HCT116 (cell line): ENCODE measurements around the gene FGGY. TPM values are rescaled to one million over a fixed set of nuclear protein-coding genes. Genes with fewer than 3 reads are reported as not detected.
"Not testable (repeated sequence)": the region's sequence is repeated elsewhere in the genome, so short reads cannot be mapped to it uniquely, and the experiment has no call there.

Experiments
- ATAC-seq: fragments of 200-7000 bp; cut with Tn5 transposase; 2 replicates; pipeline ENCODE4 v1.9.1; 2020; ENCODE audit warnings: mild to moderate bottlenecking, moderate library complexity
- BruUV-seq: library from RNA; stranded (reverse); fragments of 400-500 nt; replicated peaks from 2 replicates; lab custom pipeline; 2021; lab: Mats Ljungman, UMichigan
- CTCF ChIA-PET: fragments of 300-600 bp; sonication (Branson Sonifier 250); formaldehyde crosslinking; loops from one replicate; lab custom pipeline; 2021; ENCODE audit warnings: antibody characterized with exemption; lab: Charles Lee
- POLR2A ChIA-PET: fragments of 300-600, 350-600 bp; sonication (Branson Sonifier 250); formaldehyde crosslinking; loops from one replicate; lab custom pipeline; 2021; ENCODE audit warnings: antibody characterized with exemption; lab: Charles Lee
- RAD21 ChIA-PET, 2 experiments: fragments of 300-600 bp; sonication (Branson Sonifier 250); formaldehyde crosslinking; loops; one replicate each; lab custom pipeline; 2023; ENCODE audit warnings: low total read pairs in 2 of 2; ENCODE audit not compliant: uncharacterized antibody in 2 of 2, unreplicated experiment in 2 of 2, low non-redundant PET in 1 of 2; lab: Charles Lee
- DNase-seq: peaks from one replicate; pipeline ENCODE4 v3.0.0-alpha.2; 2010; ENCODE audit warnings: low read depth, low spot score
- H2AFZ ChIP-seq: fragments of 200-600 bp; shearing (Covaris generic), sonication (generic); 2 replicates; pipeline ENCODE4 v1.6.1; 2017; ENCODE audit warnings: low read depth, mixed run types, mixed read lengths, antibody characterized with exemption, low read length; ENCODE audit not compliant: poor library complexity, severe bottlenecking
- H3K27ac ChIP-seq: 2 replicates; pipeline ENCODE4 v1.5.1; 2012; ENCODE audit warnings: low read depth, low read length
- H3K27me3 ChIP-seq: fragments of 200-600 bp; sonication (generic); 2 replicates; pipeline ENCODE4 v1.6.1; 2016; ENCODE audit warnings: mixed run types, low read length, mixed read lengths; ENCODE audit not compliant: insufficient read depth
- H3K36me3 ChIP-seq, 2 experiments: fragments of 200-500 bp in 1 of 2; fragments of 200-600 bp in 1 of 2; sonication (Bioruptor generic) in 1 of 2; sonication (generic) in 1 of 2; 2 replicates each; pipeline versions ENCODE4 v1.5.1 to v1.6.1; 2014 to 2016; ENCODE audit warnings: low read length in 2 of 2, inconsistent platforms in 1 of 2, mixed read lengths in 1 of 2, mixed run types in 1 of 2; ENCODE audit not compliant: insufficient read depth in 2 of 2, control insufficient read depth in 1 of 2
- H3K4me1 ChIP-seq, 2 experiments: fragments of 200-600 bp in 1 of 2; sonication (generic) in 1 of 2; 2 replicates each; pipeline versions ENCODE4 v1.5.1 to v1.6.1; 2012 to 2017; ENCODE audit warnings: low read length in 2 of 2, inconsistent platforms in 1 of 2, mild to moderate bottlenecking in 1 of 2, mixed read lengths in 1 of 2, mixed run types in 1 of 2, moderate library complexity in 1 of 2; ENCODE audit not compliant: insufficient read depth in 2 of 2, control insufficient read depth in 1 of 2
- H3K4me2 ChIP-seq: fragments of 200-600 bp; sonication (generic); 2 replicates; pipeline ENCODE4 v1.6.1; 2017; ENCODE audit warnings: mixed run types, low read length, mixed read lengths
- H3K4me3 ChIP-seq, 2 experiments: fragments of 200-600 bp in 1 of 2; sonication (generic) in 1 of 2; replicated peaks in 1 of 2; 2 replicates each; pipeline ENCODE4 v1.5.1; 2011 to 2016; ENCODE audit warnings: low read length in 2 of 2, control low read depth in 1 of 2, low read depth in 1 of 2, mild to moderate bottlenecking in 1 of 2, mixed read lengths in 1 of 2, mixed run types in 1 of 2
- H3K79me2 ChIP-seq: fragments of 200-600 bp; sonication (generic); 2 replicates; pipeline ENCODE4 v1.6.1; 2017; ENCODE audit warnings: mild to moderate bottlenecking, mixed run types, low read length, moderate library complexity, mixed read lengths; ENCODE audit not compliant: insufficient read depth
- H3K9ac ChIP-seq: fragments of 200-600 bp; sonication (generic); 2 replicates; pipeline ENCODE4 v1.6.1; 2016; ENCODE audit warnings: low read length, mixed read lengths
- H3K9me2 ChIP-seq: fragments of 200-600 bp; sonication (generic), shearing (Covaris generic); 2 replicates; pipeline ENCODE4 v1.6.1; 2017; ENCODE audit warnings: mixed run types, mild to moderate bottlenecking, moderate library complexity; ENCODE audit not compliant: insufficient read depth
- H3K9me3 ChIP-seq, 2 experiments: fragments of 200-500 bp in 1 of 2; fragments of 200-600 bp in 1 of 2; sonication (Bioruptor generic) in 1 of 2; sonication (generic) in 1 of 2; 2 replicates each; pipeline ENCODE4 v1.6.1; 2014 to 2017; ENCODE audit warnings: low read length in 2 of 2, mixed read lengths in 2 of 2, inconsistent platforms in 1 of 2, low read depth in 1 of 2, mild to moderate bottlenecking in 1 of 2, mixed run types in 1 of 2, moderate library complexity in 1 of 2; ENCODE audit not compliant: control insufficient read depth in 1 of 2, insufficient read depth in 1 of 2
- H4K20me1 ChIP-seq: fragments of 200-600 bp; sonication (generic), shearing (Covaris generic); 2 replicates; pipeline ENCODE4 v1.6.1; 2017; ENCODE audit warnings: mixed run types, mild to moderate bottlenecking, moderate library complexity; ENCODE audit not compliant: insufficient read depth
- EGR1 ChIP-seq: IDR thresholded peaks from 2 replicates; pipeline ENCODE4 v1.6.1; 2012; ENCODE audit warnings: low read depth
- ELF1 ChIP-seq: IDR thresholded peaks from 2 replicates; pipeline ENCODE4 v1.6.1; 2012; ENCODE audit warnings: low read depth, borderline replicate concordance
- EZH2phosphoT487 ChIP-seq: fragments of 200-600 bp; IDR thresholded peaks from 2 replicates; pipeline ENCODE4 v1.6.1; 2018; ENCODE audit warnings: antibody characterized with exemption, borderline replicate concordance
- JUND ChIP-seq: IDR thresholded peaks from 2 replicates; pipeline ENCODE4 v1.6.1; 2012
- POLR2AphosphoS5 ChIP-seq: IDR thresholded peaks from 2 replicates; pipeline ENCODE4 v1.6.1; 2011; ENCODE audit warnings: mild to moderate bottlenecking, low read depth, low read length, moderate library complexity
- YY1 ChIP-seq: IDR thresholded peaks from 2 replicates; pipeline ENCODE4 v1.6.1; 2011; ENCODE audit warnings: low read length, low read depth, moderate library complexity, mild to moderate bottlenecking; ENCODE audit not compliant: insufficient replicate concordance; ENCODE audit errors: extremely low read depth
- ZBTB33 ChIP-seq: IDR thresholded peaks from 2 replicates; pipeline ENCODE4 v1.6.1; 2011; ENCODE audit warnings: mild to moderate bottlenecking, low read length, moderate library complexity; ENCODE audit not compliant: insufficient replicate concordance; ENCODE audit errors: extremely low read depth
- ZNF274 ChIP-seq: fragments of 200-500 bp; sonication (Bioruptor generic); IDR thresholded peaks from 2 replicates; pipeline ENCODE4 v1.6.1; 2014; ENCODE audit warnings: mild to moderate bottlenecking, low read depth, low read length, inconsistent platforms
- intact Hi-C: fragments of 100-400 bp; cut with micrococcal nuclease; formaldehyde crosslinking; loops from 2 replicates; pipeline ENCODE4 v1.10.0; 2022
- total RNA-seq: library from RNA; stranded (reverse); gene quantifications from one replicate; pipeline ENCODE4 v1.2.1, GENCODE V29; 2021; ENCODE audit not compliant: unreplicated experiment
- TF ChIP-seq, protein P1 (sequence below): IDR thresholded peaks from 2 replicates; pipeline ENCODE4 v1.6.1; 2012

The FGGY gene
- total RNA-seq, 1 experiment from 2014 or later, result 10.6 TPM

DNA sequence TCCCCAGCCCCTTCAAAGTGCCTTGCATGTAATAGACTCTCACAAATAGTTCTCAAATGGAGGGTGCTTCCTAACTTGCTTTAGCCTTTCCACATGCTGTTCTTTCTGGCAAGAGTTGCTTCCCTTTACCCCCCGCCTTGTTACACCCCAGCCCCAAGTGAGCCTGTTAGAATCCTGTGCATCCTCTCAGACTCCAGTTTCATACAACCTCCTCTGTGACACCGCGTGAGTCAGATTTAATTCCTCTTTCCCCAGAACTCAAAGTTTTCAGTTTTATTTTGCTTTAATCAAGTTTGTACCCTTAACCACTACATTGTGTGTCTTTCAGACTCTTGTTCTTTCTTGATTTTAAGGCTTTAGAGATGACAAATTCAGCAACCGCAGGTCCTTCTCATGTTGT is 283.4 kb downstream of the FGGY start:
- Histone ChIP-seq H4K20me1 (no peaks in the 10 kb centered on the region), H3K9me3 (no peaks in the 10 kb centered on the region), H3K27ac (no peak overlapping the region), H3K79me2 (no peaks in the 10 kb centered on the region), H3K9me2 (no peaks in the 10 kb centered on the region), H3K4me3 (no peak overlapping the region), H3K36me3 (no peaks in the 10 kb centered on the region), H2AFZ (no peak overlapping the region), H3K4me2 (no peak overlapping the region), H3K9ac (no peak overlapping the region), H3K27me3 (no peaks in the 10 kb centered on the region), H3K4me1 (no peaks in the 10 kb centered on the region)
- ChIA-PET RAD21 (no interaction called here), POLR2A (no interaction called here), CTCF (no interaction called here)
- no TSS peak for BruUV-seq
- DNase-seq (no peak), ATAC-seq (no peak)
- intact Hi-C loops, result no loop called here
- TF ChIP-seq ELF1 (no peak), ZBTB33 (no peak), ZNF274 (no peak), EZH2phosphoT487 (no peak), POLR2AphosphoS5 (no peak), EGR1 (no peak), JUND (no peak), YY1 (no peak)
- TF ChIP-seq, protein P1, sequence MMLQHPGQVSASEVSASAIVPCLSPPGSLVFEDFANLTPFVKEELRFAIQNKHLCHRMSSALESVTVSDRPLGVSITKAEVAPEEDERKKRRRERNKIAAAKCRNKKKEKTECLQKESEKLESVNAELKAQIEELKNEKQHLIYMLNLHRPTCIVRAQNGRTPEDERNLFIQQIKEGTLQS, result no peak

- H4K20me1 ChIP-seq, H3K9me2 ChIP-seq, CTCF ChIA-PET, H3K9me3 ChIP-seq, H2AFZ ChIP-seq, H3K4me1 ChIP-seq, ATAC-seq, H3K4me3 ChIP-seq, DNase-seq, POLR2A ChIA-PET, BruUV-seq, H3K27ac ChIP-seq, intact Hi-C loops, H3K9ac ChIP-seq, H3K4me2 ChIP-seq, H3K27me3 ChIP-seq, H3K79me2 ChIP-seq, RAD21 ChIA-PET, H3K36me3 ChIP-seq: not testable (repeated sequence)
Observed at GRCh38 chr1:59592410-59592809, 295.5 kb downstream of the FGGY start.
